ENCODE data around the gene RNF150.

GRCh38 chr4:140928880-140929279, 204.4 kb downstream of the RNF150 start:
- TF ChIP-seq EP300 (IDR thresholded peaks at IDR 0.05), result no peak
- no peak for TF ChIP-seq CTCF (IDR thresholded peaks at IDR 0.05)
- no peak for TF ChIP-seq POLR2A (IDR thresholded peaks at IDR 0.05; ENCODE audit: low read length)
- TF ChIP-seq CBX8 (IDR thresholded peaks at IDR 0.05), result no peak
- TF ChIP-seq EHMT2 (IDR thresholded peaks at IDR 0.05; ENCODE audit: low read depth), result no peak
- TF ChIP-seq SMC3 (IDR thresholded peaks at IDR 0.05), result no peak
- TF ChIP-seq RNF2 (IDR thresholded peaks at IDR 0.05; ENCODE audit: borderline replicate concordance, low read depth), result no peak
- TF ChIP-seq MAZ (IDR thresholded peaks at IDR 0.05; ENCODE audit: borderline replicate concordance, low read depth, low read length), result no peak
- TF ChIP-seq KDM1A (IDR thresholded peaks at IDR 0.05; ENCODE audit: low read depth), result no peak
- no peak for TF ChIP-seq BCL3 (IDR thresholded peaks at IDR 0.05)
- no peak for TF ChIP-seq MYC (IDR thresholded peaks at IDR 0.05; ENCODE audit: borderline replicate concordance, low read length)

Measured in A549 (cell line).